Activated naive CD4-positive, alpha-beta T cell treated with anti-CD3 and anti-CD28 coated beads, Interleukin-2, amount 50 U/mL, for 72 hours (primary cell): ENCODE results near the gene LNX1. TPM values are rescaled to one million over a fixed set of nuclear protein-coding genes. Genes with fewer than 3 reads are reported as not detected.

ENCODE experiments used
- ATAC-seq, 2 donors: fragments of 150-1000 bp; cut with Tn5 transposase; 2 replicates each; pipeline ENCODE4 v1.10.0; 2021; ENCODE audit warnings: mild to moderate bottlenecking in 2 of 2, moderate library complexity in 2 of 2
- DNase-seq, 2 donors: peaks; one replicate each; pipeline ENCODE4 v3.0.0; 2021 to 2022; ENCODE audit warnings: low spot score in 2 of 2
- H3K27ac Mint-ChIP-seq, 2 donors: one replicate each; pipeline ENCODE4 v1.8.0; 2022; ENCODE audit warnings: mild to moderate bottlenecking in 2 of 2, mixed read lengths in 2 of 2
- H3K36me3 Mint-ChIP-seq, 2 donors: one replicate each; pipeline ENCODE4 v1.8.0; 2022; ENCODE audit warnings: mixed read lengths in 2 of 2
- H3K9me3 Mint-ChIP-seq, 2 donors: one replicate each; pipeline ENCODE4 v1.8.0; 2022; ENCODE audit warnings: mixed read lengths in 2 of 2
- total RNA-seq, 2 donors: library from RNA; stranded (reverse); gene quantifications; one replicate each; pipeline ENCODE4 v1.2.3, GENCODE V29; 2022

Gene LNX1
- total RNA-seq, 2 donors from 2014 or later, result not detected

GRCh38 chr4:53502094-53502493 lies 89.2 kb downstream of the LNX1 start:
- no peak for DNase-seq
- no peak overlapping the region for H3K27ac Mint-ChIP-seq
- no peak for ATAC-seq
- no peaks in the 10 kb centered on the region for H3K36me3 Mint-ChIP-seq
- no peaks in the 10 kb centered on the region for H3K9me3 Mint-ChIP-seq

GRCh38 chr4:53501561-53501960 lies 89.7 kb downstream of the LNX1 start:
- no peaks in the 10 kb centered on the region for H3K9me3 Mint-ChIP-seq
- H3K27ac Mint-ChIP-seq, result no peak overlapping the region
- ATAC-seq (no peak), DNase-seq (no peak)
- no peaks in the 10 kb centered on the region for H3K36me3 Mint-ChIP-seq

- ATAC-seq, result no peak
- DNase-seq, result no peak
- Mint-ChIP-seq H3K9me3 (no peaks in the 10 kb centered on the region), H3K27ac (no peak overlapping the region), H3K36me3 (no peaks in the 10 kb centered on the region)
Measured at GRCh38 chr4:53500546-53500945, 90.7 kb downstream of the LNX1 start.

GRCh38 chr4:53499791-53500190 lies 91.5 kb downstream of the LNX1 start:
- Mint-ChIP-seq H3K27ac (no peak overlapping the region), H3K36me3 (no peaks in the 10 kb centered on the region), H3K9me3 (no peaks in the 10 kb centered on the region)
- ATAC-seq (no peak), DNase-seq (no peak)

GRCh38 chr4:53498706-53499105 lies 92.6 kb downstream of the LNX1 start:
- no peak overlapping the region for H3K27ac Mint-ChIP-seq
- no peaks in the 10 kb centered on the region for H3K9me3 Mint-ChIP-seq
- no peak for DNase-seq
- ATAC-seq, result no peak
- no peaks in the 10 kb centered on the region for H3K36me3 Mint-ChIP-seq

GRCh38 chr4:53497487-53498244 lies 93.6 kb downstream of the LNX1 start:
- DNase-seq, result no peak
- no peak for ATAC-seq
- Mint-ChIP-seq H3K27ac (no peak overlapping the region), H3K9me3 (no peaks in the 10 kb centered on the region), H3K36me3 (no peaks in the 10 kb centered on the region)

- no peaks in the 10 kb centered on the region for H3K36me3 Mint-ChIP-seq
- no peak for DNase-seq
- H3K27ac Mint-ChIP-seq, result no peak overlapping the region
- H3K9me3 Mint-ChIP-seq, result no peaks in the 10 kb centered on the region
- no peak for ATAC-seq
Measured at GRCh38 chr4:53494851-53495250, 96.4 kb downstream of the LNX1 start.

GRCh38 chr4:53490965-53491622 lies 100.2 kb downstream of the LNX1 start:
- no peak for DNase-seq
- Mint-ChIP-seq H3K36me3 (no peaks in the 10 kb centered on the region), H3K9me3 (no peaks in the 10 kb centered on the region), H3K27ac (no peak overlapping the region)
- ATAC-seq, result no peak

GRCh38 chr4:53490161-53490956 lies 100.9 kb downstream of the LNX1 start:
- H3K36me3 Mint-ChIP-seq, result no peaks in the 10 kb centered on the region
- no peaks in the 10 kb centered on the region for H3K9me3 Mint-ChIP-seq
- DNase-seq, result no peak
- no peak for ATAC-seq
- H3K27ac Mint-ChIP-seq, result no peak overlapping the region

GRCh38 chr4:53489279-53489889 lies 101.9 kb downstream of the LNX1 start:
- Mint-ChIP-seq H3K36me3 (no peaks in the 10 kb centered on the region), H3K27ac (no peak overlapping the region), H3K9me3 (no peaks in the 10 kb centered on the region)
- DNase-seq (no peak), ATAC-seq (no peak)

- no peak overlapping the region for H3K27ac Mint-ChIP-seq
- no peaks in the 10 kb centered on the region for H3K9me3 Mint-ChIP-seq
- H3K36me3 Mint-ChIP-seq, result no peaks in the 10 kb centered on the region
- DNase-seq (no peak), ATAC-seq (no peak)
Measured at GRCh38 chr4:53487766-53488165, 103.5 kb downstream of the LNX1 start.

- H3K9me3 Mint-ChIP-seq, result no peaks in the 10 kb centered on the region
- no peak overlapping the region for H3K27ac Mint-ChIP-seq
- DNase-seq (no peak), ATAC-seq (no peak)
- H3K36me3 Mint-ChIP-seq, result no peaks in the 10 kb centered on the region
Measured at GRCh38 chr4:53485658-53486040, 105.6 kb downstream of the LNX1 start.

GRCh38 chr4:53484911-53485657 lies 106.2 kb downstream of the LNX1 start:
- no peaks in the 10 kb centered on the region for H3K36me3 Mint-ChIP-seq
- DNase-seq, result no peak
- no peak for ATAC-seq
- H3K9me3 Mint-ChIP-seq, result no peaks in the 10 kb centered on the region
- no peak overlapping the region for H3K27ac Mint-ChIP-seq

- Mint-ChIP-seq H3K36me3 (no peaks in the 10 kb centered on the region), H3K27ac (no peak overlapping the region), H3K9me3 (no peaks in the 10 kb centered on the region)
- ATAC-seq, result no peak
- no peak for DNase-seq
Measured at GRCh38 chr4:53483250-53483649, 108.0 kb downstream of the LNX1 start.

- H3K27ac Mint-ChIP-seq, result no peak overlapping the region
- DNase-seq (no peak), ATAC-seq (no peak)
- no peaks in the 10 kb centered on the region for H3K36me3 Mint-ChIP-seq
- no peaks in the 10 kb centered on the region for H3K9me3 Mint-ChIP-seq
Measured at GRCh38 chr4:53481586-53481985, 109.7 kb downstream of the LNX1 start.

- ATAC-seq (no peak), DNase-seq (no peak)
- H3K36me3 Mint-ChIP-seq, result no peaks in the 10 kb centered on the region
- no peak overlapping the region for H3K27ac Mint-ChIP-seq
- no peaks in the 10 kb centered on the region for H3K9me3 Mint-ChIP-seq
Measured at GRCh38 chr4:53480909-53481308, 110.4 kb downstream of the LNX1 start.
